ENCODE measurements around the gene ARL6IP4. TPM values are rescaled to one million over a fixed set of nuclear protein-coding genes. Genes with fewer than 3 reads are reported as not detected.
"Not testable (repeated sequence)": the region's sequence is repeated elsewhere in the genome, so short reads cannot be mapped to it uniquely, and the experiment has no call there.

ARL6IP4 gene
- total RNA-seq, 4 donors from 2014 or later, result 129 to 188 (median 167) TPM

DNA sequence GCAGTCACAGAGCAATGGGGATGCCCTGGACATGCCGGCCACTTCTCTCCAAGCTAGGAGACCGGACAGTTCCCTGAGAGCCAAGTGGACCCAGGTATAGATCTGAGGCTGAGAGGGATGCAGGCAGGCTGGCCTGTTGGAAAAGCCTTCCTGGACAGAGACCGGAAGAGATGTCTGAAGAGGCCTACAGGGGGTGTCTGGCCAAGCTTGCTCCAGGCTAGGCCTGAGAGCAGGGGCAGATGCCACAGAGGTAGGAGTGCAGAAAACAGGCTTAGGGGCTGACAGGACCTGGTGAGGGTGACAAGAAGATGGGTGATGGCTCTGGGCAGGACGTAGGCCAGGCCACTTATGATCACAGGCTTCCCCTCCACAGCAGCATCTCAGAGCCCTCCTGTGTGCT lies 30.2 kb downstream of the ARL6IP4 start:
- DNase-seq (ENCODE audit: low spot score in 2 of 2), result no peak
- 96 to 99% methylated on average over 4 of the region's 4 CpGs for WGBS, 2 donors
- intact Hi-C loops (cut with DNase I; ENCODE audit: low total_unique reads), result no loop called here
- TF ChIP-seq, protein P1, sequence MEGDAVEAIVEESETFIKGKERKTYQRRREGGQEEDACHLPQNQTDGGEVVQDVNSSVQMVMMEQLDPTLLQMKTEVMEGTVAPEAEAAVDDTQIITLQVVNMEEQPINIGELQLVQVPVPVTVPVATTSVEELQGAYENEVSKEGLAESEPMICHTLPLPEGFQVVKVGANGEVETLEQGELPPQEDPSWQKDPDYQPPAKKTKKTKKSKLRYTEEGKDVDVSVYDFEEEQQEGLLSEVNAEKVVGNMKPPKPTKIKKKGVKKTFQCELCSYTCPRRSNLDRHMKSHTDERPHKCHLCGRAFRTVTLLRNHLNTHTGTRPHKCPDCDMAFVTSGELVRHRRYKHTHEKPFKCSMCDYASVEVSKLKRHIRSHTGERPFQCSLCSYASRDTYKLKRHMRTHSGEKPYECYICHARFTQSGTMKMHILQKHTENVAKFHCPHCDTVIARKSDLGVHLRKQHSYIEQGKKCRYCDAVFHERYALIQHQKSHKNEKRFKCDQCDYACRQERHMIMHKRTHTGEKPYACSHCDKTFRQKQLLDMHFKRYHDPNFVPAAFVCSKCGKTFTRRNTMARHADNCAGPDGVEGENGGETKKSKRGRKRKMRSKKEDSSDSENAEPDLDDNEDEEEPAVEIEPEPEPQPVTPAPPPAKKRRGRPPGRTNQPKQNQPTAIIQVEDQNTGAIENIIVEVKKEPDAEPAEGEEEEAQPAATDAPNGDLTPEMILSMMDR (IDR thresholded peaks at IDR 0.05), result no peak
- no peak for TF ChIP-seq POLR2A (IDR thresholded peaks at IDR 0.05)
- H3K4me3 ChIP-seq (ENCODE audit: low read depth, poor library complexity, severe bottlenecking), result no peak overlapping the region

DNA sequence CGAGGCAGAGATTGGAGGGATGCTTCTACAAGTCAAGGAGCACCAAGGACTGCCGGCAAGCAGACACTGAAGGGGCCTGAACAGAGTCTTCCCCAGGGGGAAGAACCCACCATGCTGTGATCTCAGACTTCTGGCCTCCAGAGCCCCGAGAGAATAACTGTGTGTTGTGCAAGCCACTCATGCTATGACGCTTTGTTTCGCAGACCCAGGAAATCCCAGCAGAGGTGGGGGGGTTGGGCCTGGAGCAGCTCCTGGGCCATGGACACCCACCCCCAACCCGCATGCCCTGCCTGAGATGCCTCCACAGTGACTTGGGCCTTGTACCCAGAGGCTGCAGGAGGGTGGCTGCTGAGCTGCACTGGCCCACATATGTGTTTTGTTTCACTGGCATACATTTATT lies 31.2 kb downstream of the ARL6IP4 start:
- DNase-seq (ENCODE audit: low spot score in 2 of 2), result no peak
- TF ChIP-seq, protein P1 (IDR thresholded peaks at IDR 0.05), result no peak
- no peak for TF ChIP-seq POLR2A (IDR thresholded peaks at IDR 0.05)
- no peak overlapping the region for H3K4me3 ChIP-seq (ENCODE audit: low read depth, poor library complexity, severe bottlenecking)
- intact Hi-C loops (cut with DNase I; ENCODE audit: low total_unique reads), result no loop called here
- WGBS, 2 donors, result 90 to 93% methylated on average over 6 of the region's 6 CpGs

DNA sequence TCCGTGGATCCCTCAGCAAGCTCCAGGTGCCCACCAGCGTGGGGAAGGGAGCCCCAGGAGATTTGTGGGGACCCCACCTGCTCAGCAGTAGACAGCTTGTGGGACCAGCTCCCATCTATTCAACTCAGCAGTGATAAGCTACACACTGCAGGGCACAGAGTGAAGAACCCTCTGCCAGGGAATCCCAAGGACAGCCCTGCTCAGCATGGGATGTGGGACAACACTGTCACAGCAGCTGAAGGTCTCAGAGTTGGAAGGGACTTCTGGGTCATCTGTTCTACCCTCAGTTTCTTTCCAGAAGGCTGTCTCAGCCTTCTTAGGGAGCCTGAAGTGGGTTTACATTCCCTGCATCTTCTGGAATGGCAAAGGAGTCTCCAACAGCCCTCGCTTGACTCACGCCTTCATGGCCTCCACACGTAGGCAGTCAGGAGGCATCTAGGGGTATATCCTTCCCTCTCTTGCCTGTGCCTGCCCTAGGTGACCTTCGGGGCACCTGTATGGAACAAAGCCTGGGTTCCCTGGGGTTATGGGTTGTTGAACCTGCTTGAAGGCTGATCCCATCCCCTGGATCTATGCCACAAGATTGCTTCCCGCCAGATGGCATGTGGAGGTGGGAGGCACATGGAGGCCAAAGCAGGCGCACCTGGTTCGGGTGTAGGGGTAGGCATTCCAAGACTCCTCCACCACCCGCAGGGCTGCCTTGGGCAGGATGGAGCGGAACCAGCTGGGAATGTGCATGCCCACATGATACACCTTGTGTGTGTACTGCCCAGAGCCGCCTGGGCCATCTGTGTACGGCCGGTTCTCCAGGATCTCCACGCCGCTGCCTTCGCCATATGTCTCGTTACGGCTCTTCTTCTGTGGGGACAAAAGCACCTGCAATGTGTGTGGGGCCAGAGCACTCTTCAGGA lies 33.0 kb downstream of the ARL6IP4 start:
- H3K4me3 ChIP-seq (ENCODE audit: low read depth, poor library complexity, severe bottlenecking), result no peak overlapping the region
- intact Hi-C loops (cut with DNase I; ENCODE audit: low total_unique reads), result no loop called here
- no peak for DNase-seq (ENCODE audit: low spot score in 2 of 2)
- TF ChIP-seq, protein P1 (IDR thresholded peaks at IDR 0.05), result no peak
- TF ChIP-seq POLR2A (IDR thresholded peaks at IDR 0.05), result no peak
- 92 to 94% methylated on average over 19 of the region's 19 CpGs for WGBS, 2 donors

DNA sequence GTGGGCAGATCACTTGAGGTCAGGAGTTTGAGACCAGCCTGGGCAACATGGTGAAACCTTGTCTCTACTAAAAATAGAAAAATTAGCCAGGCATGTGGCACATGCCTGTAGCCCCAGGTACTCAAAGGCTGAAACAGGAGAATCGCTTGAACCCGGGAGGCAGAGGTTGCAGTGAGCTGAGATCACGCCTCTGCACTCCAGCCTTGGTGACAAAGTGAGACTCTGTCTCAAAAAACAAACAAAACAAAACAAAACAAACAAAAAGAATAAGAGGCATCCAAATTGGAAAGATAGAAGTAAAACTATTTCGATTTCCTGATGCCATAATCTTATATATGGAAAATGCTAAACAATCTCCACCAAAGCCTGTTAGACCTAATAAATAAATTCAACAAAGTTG lies 34.0 kb downstream of the ARL6IP4 start:
- intact Hi-C loops (cut with DNase I; ENCODE audit: low total_unique reads); DNase-seq (ENCODE audit: low spot score in 2 of 2); H3K4me3 ChIP-seq (ENCODE audit: low read depth, poor library complexity, severe bottlenecking): not testable (repeated sequence)
- WGBS, 2 donors, result 96 to 97% methylated on average over 4 of the region's 4 CpGs

DNA sequence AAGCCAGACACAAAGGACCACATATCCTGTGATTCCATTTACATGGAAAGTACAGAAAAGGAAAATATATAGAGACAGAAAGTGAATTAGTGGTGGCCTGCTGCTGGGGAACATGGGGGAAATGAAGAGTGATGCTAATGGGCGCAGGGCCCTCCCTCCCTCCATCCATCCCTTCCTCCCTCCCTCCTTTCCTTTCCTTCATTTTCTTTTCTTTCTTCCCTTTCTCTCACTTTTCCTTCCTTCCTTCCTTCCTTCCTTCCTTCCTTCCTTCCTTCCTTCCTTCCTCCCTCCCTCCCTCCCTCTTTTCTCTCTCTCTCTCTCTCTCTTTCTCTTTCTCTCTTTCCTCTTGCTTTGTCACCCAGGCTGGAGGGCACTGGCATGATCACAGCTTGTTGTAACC lies 37.3 kb downstream of the ARL6IP4 start:
- H3K4me3 ChIP-seq (ENCODE audit: low read depth, poor library complexity, severe bottlenecking), result no peak overlapping the region
- WGBS, 2 donors, result 93 to 96% methylated on average over 1 of the region's 1 CpG
- no peak for DNase-seq (ENCODE audit: low spot score in 2 of 2)
- intact Hi-C loops (cut with DNase I; ENCODE audit: low total_unique reads), result no loop called here
- TF ChIP-seq POLR2A (IDR thresholded peaks at IDR 0.05), result no peak
- TF ChIP-seq, protein P1 (IDR thresholded peaks at IDR 0.05), result no peak

DNA sequence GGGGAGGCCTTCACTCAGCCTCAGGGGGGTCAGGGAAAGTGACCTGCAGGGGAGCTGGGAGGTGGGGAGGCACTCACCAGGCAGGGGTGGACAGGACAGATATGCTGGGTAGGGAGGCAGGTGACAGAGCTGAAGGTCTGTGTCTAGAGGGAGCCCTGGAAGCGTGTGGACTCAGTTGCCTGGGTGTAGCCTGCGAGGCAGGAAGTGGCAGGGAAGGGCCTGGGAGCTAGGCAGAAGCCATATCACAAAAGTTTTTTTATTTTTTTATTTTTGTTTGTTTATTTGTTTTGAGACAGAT lies 39.3 kb downstream of the ARL6IP4 start:
- H3K4me3 ChIP-seq (ENCODE audit: low read depth, poor library complexity, severe bottlenecking), result no peak overlapping the region
- WGBS, 2 donors, result 96 to 98% methylated on average over 2 of the region's 2 CpGs
- intact Hi-C loops (cut with DNase I; ENCODE audit: low total_unique reads), result no loop called here
- no peak for DNase-seq (ENCODE audit: low spot score in 2 of 2)
- TF ChIP-seq, protein P1 (IDR thresholded peaks at IDR 0.05), result no peak
- no peak for TF ChIP-seq POLR2A (IDR thresholded peaks at IDR 0.05)

Measured in lower leg skin (tissue), 4 donors.